Measurements from ENCODE around the gene PLA2G6. TPM values are rescaled to one million over a fixed set of nuclear protein-coding genes. Genes with fewer than 3 reads are reported as not detected.

The PLA2G6 gene
- total and polyA plus RNA-seq, 9 of the 15 experiments (the other 6 are each of a cell fraction or from before 2014, with no cell fraction given), result 0.11 to 12.2 (median 9.7) TPM

- TF ChIP-seq, protein P1, sequence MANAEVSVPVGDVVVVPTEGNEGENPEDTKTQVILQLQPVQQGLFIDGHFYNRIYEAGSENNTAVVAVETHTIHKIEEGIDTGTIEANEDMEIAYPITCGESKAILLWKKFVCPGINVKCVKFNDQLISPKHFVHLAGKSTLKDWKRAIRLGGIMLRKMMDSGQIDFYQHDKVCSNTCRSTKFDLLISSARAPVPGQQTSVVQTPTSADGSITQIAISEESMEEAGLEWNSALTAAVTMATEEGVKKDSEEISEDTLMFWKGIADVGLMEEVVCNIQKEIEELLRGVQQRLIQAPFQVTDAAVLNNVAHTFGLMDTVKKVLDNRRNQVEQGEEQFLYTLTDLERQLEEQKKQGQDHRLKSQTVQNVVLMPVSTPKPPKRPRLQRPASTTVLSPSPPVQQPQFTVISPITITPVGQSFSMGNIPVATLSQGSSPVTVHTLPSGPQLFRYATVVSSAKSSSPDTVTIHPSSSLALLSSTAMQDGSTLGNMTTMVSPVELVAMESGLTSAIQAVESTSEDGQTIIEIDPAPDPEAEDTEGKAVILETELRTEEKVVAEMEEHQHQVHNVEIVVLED (CRISPR knock-in tag; IDR thresholded peaks at IDR 0.05), result no peak
- TF ChIP-seq ZMIZ1 (IDR thresholded peaks at IDR 0.05; ENCODE audit: low read depth in 2 of 2, low read length in 2 of 2) (no peak), CHD7 (IDR thresholded peaks at IDR 0.05; ENCODE audit: low read depth, low read length) (no peak), SLC30A9 (CRISPR knock-in tag; IDR thresholded peaks at IDR 0.05) (no peak), TRIM28 (IDR thresholded peaks at IDR 0.05) (no peak), SOX6 (IDR thresholded peaks at IDR 0.05) (no peak; the same call in 1 of the 2 replicates), CXXC5 (CRISPR knock-in tag; IDR thresholded peaks at IDR 0.05) (0 out of 2 replicates have a peak, but pooled peaks have one; percentile 42), NRF1 (conservative IDR thresholded peaks at IDR 0.05 in 1 of 2, IDR thresholded peaks at IDR 0.05 in 1 of 2) (peak in 1 of 2 experiments; percentile 40; a peak in 1 of 4 replicates), BACH1 (tag; IDR thresholded peaks at IDR 0.05) (peak; percentile 83), ZNF583 (CRISPR knock-in tag; IDR thresholded peaks at IDR 0.05) (no peak), NCOA2 (IDR thresholded peaks at IDR 0.05; ENCODE audit: partially characterized antibody in 2 of 2) (no peak)
Observed at GRCh38 chr22:38181453-38182200, at the start of gene PLA2G6 (continued).

All from K562 (cell line).